Neural cell (in vitro differentiated cells): ENCODE measurements around the gene SEMA6A.

Source experiments
- CTCF ChIP-seq: fragments of 450-650 bp; IDR thresholded peaks from 2 replicates; pipeline ENCODE4 v1.5.1; 2014; ENCODE audit warnings: antibody characterized with exemption, mild to moderate bottlenecking, moderate library complexity; ENCODE audit not compliant: poor library complexity, severe bottlenecking
- EP300 ChIP-seq: fragments of 450-650 bp; conservative IDR thresholded peaks from 2 replicates; pipeline ENCODE4 v1.6.1; 2014; ENCODE audit warnings: antibody characterized with exemption, mild to moderate bottlenecking, moderate library complexity; ENCODE audit not compliant: poor library complexity, severe bottlenecking
- EZH2 ChIP-seq: fragments of 200-600, 300-800 bp; shearing (Covaris generic), sonication (generic); IDR thresholded peaks from 2 replicates; pipeline ENCODE4 v1.6.1; 2014; ENCODE audit warnings: antibody characterized with exemption, low read length, borderline replicate concordance, mild to moderate bottlenecking; ENCODE audit not compliant: insufficient read depth, poor library complexity, severe bottlenecking
- POLR2AphosphoS5 ChIP-seq: IDR thresholded peaks from 2 replicates; pipeline ENCODE4 v1.6.1; 2012
- RAD21 ChIP-seq: fragments of 450-650 bp; conservative IDR thresholded peaks from 2 replicates; pipeline ENCODE4 v1.6.1; 2014; ENCODE audit warnings: antibody characterized with exemption, mild to moderate bottlenecking, moderate library complexity
- REST ChIP-seq: IDR thresholded peaks from 2 replicates; pipeline ENCODE4 v1.6.1; 2012; ENCODE audit warnings: borderline replicate concordance
- SMC3 ChIP-seq: fragments of 450-650 bp; conservative IDR thresholded peaks from 2 replicates; pipeline ENCODE4 v1.6.1; 2014; ENCODE audit warnings: antibody characterized with exemption, mild to moderate bottlenecking, moderate library complexity; ENCODE audit not compliant: poor library complexity
- TAF1 ChIP-seq: IDR thresholded peaks from 2 replicates; pipeline ENCODE4 v1.6.1; 2012; ENCODE audit warnings: low read depth

DNA sequence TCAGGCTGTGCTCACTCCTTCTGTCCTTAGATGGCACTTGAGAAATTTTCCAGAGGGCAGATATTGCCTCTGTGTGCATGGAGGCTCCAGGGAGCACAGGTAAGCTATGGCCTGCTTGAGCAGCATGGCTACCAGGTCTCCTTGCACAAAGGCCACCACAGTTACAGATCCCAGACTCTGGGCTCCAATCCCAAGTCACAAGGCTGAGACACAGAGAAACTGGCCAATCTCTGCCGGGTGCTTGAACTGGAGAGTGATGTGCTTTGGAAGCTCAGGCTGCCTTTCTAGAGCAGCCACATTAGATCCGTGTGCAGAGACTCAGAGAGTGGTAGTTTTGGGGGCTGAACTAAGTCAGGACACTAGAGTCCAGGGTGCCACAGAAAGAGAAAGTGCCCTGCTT lies 145.7 kb downstream of the SEMA6A start:
- no peak for TF ChIP-seq CTCF
- no peak for TF ChIP-seq RAD21
- TF ChIP-seq TAF1: no peak
- TF ChIP-seq EP300: no peak
- no peak for TF ChIP-seq SMC3
- TF ChIP-seq POLR2AphosphoS5: no peak
- no peak for TF ChIP-seq EZH2
- TF ChIP-seq REST: no peak
